GM23338 (cell line): ENCODE measurements around the gene C22orf42. TPM values are rescaled to one million over a fixed set of nuclear protein-coding genes. Genes with fewer than 3 reads are reported as not detected.

Experiments used
- ATAC-seq: fragments of 200-7000 bp; cut with Tn5 transposase; 3 replicates; pipeline ENCODE4 v1.9.1; 2020
- DNase-seq: peaks from one replicate; pipeline ENCODE4 v3.0.0-alpha.2; 2015; ENCODE audit warnings: low spot score
- H2AFZ ChIP-seq: fragments of 200-600 bp; sonication (generic); 2 replicates; pipeline ENCODE4 v1.8.0; 2016; ENCODE audit warnings: antibody characterized with exemption, mild to moderate bottlenecking, moderate library complexity
- H3F3A ChIP-seq: fragments of 200-600 bp; sonication (generic); replicated peaks from 2 replicates; pipeline ENCODE4 v1.8.0; 2017; ENCODE audit warnings: antibody characterized with exemption, mixed run types, low read depth
- H3K27ac ChIP-seq: fragments of 200-600 bp; sonication (generic); 2 replicates; pipeline ENCODE4 v1.6.1; 2016; ENCODE audit warnings: low read depth
- H3K27me3 ChIP-seq: fragments of 200-600 bp; sonication (generic); 2 replicates; pipeline ENCODE4 v1.8.0; 2016; ENCODE audit warnings: mild to moderate bottlenecking, mixed run types, moderate library complexity; ENCODE audit not compliant: insufficient read depth
- H3K36me3 ChIP-seq: fragments of 200-600 bp; sonication (generic); 2 replicates; pipeline ENCODE4 v1.8.0; 2016; ENCODE audit warnings: mild to moderate bottlenecking; ENCODE audit not compliant: insufficient read depth
- H3K4me1 ChIP-seq: fragments of 200-600 bp; sonication (generic); 2 replicates; pipeline ENCODE4 v1.8.0; 2016; ENCODE audit warnings: mild to moderate bottlenecking, moderate library complexity; ENCODE audit not compliant: insufficient read depth
- H3K4me2 ChIP-seq: fragments of 200-600 bp; sonication (generic); 2 replicates; pipeline ENCODE4 v1.7.1; 2017; ENCODE audit warnings: mixed run types
- H3K4me3 ChIP-seq: fragments of 200-600 bp; sonication (generic); 2 replicates; pipeline ENCODE4 v1.6.1; 2016; ENCODE audit warnings: mixed run types
- H3K79me2 ChIP-seq: fragments of 200-600 bp; sonication (generic); replicated peaks from 2 replicates; pipeline ENCODE4 v1.8.0; 2017; ENCODE audit warnings: mild to moderate bottlenecking; ENCODE audit not compliant: insufficient read depth
- H3K9me2 ChIP-seq: fragments of 200-600 bp; sonication (generic); 2 replicates; pipeline ENCODE4 v1.8.0; 2017; ENCODE audit not compliant: insufficient read depth
- H4K20me1 ChIP-seq: fragments of 200-600 bp; sonication (generic); replicated peaks from 2 replicates; pipeline ENCODE4 v1.8.0; 2017; ENCODE audit warnings: mild to moderate bottlenecking; ENCODE audit not compliant: insufficient read depth
- H3K27ac Mint-ChIP-seq: 2 replicates; pipeline ENCODE4 v1.8.0; 2020; ENCODE audit warnings: inconsistent platforms, mild to moderate bottlenecking, moderate library complexity, mixed read lengths
- H3K27me3 Mint-ChIP-seq: 3 replicates; pipeline ENCODE4 v1.8.0; 2022; ENCODE audit warnings: low read depth, mild to moderate bottlenecking, moderate library complexity, mixed read lengths, inconsistent platforms; ENCODE audit not compliant: insufficient read depth, poor library complexity
- H3K36me3 Mint-ChIP-seq: 3 replicates; pipeline ENCODE4 v1.8.0; 2021; ENCODE audit warnings: low read depth, mild to moderate bottlenecking, inconsistent platforms, moderate library complexity, mixed read lengths
- H3K4me1 Mint-ChIP-seq: 3 replicates; pipeline ENCODE4 v1.8.0; 2020; ENCODE audit warnings: mild to moderate bottlenecking, inconsistent platforms, mixed read lengths
- H3K4me3 Mint-ChIP-seq: 3 replicates; pipeline ENCODE4 v1.8.0; 2021; ENCODE audit warnings: moderate library complexity, mild to moderate bottlenecking, inconsistent platforms, mixed read lengths
- H3K9me3 Mint-ChIP-seq: 3 replicates; pipeline ENCODE4 v1.8.0; 2020; ENCODE audit warnings: moderate library complexity, mild to moderate bottlenecking, inconsistent platforms, mixed read lengths
- CREB1 ChIP-seq: fragments of 250-450 bp; sonication (Bioruptor Pico); IDR thresholded peaks from 2 replicates; pipeline ENCODE4 v1.5.0; 2020; ENCODE audit warnings: low read depth, mild to moderate bottlenecking, moderate library complexity
- CTCF ChIP-seq, 2 experiments: fragments of 200-600 bp in 1 of 2; sonication (generic) in 1 of 2; conservative IDR thresholded peaks; 2 replicates each; pipeline versions ENCODE4 v1.5.1 to v1.6.1; 2016 to 2017; ENCODE audit warnings: antibody characterized with exemption in 2 of 2, low read depth in 2 of 2, mild to moderate bottlenecking in 2 of 2, moderate library complexity in 1 of 2
- ETS1 ChIP-seq: IDR thresholded peaks from 2 replicates; pipeline ENCODE4 v1.6.1; 2016; ENCODE audit warnings: antibody characterized with exemption
- EZH2 ChIP-seq: fragments of 200-600 bp; sonication (generic); IDR thresholded peaks from one replicate; pipeline ENCODE4 v1.8.0; 2017; ENCODE audit warnings: antibody characterized with exemption, mild to moderate bottlenecking, low read depth; ENCODE audit not compliant: unreplicated experiment
- EZH2phosphoT487 ChIP-seq: fragments of 200-600 bp; sonication (generic); IDR thresholded peaks from one replicate; pipeline ENCODE4 v1.8.1; 2018; ENCODE audit warnings: antibody characterized with exemption; ENCODE audit not compliant: unreplicated experiment
- JUNB ChIP-seq: IDR thresholded peaks from one replicate; pipeline ENCODE4 v1.6.1; 2016; ENCODE audit warnings: antibody characterized with exemption; ENCODE audit not compliant: unreplicated experiment
- NANOG ChIP-seq: IDR thresholded peaks from 2 replicates; pipeline ENCODE4 v1.6.1; 2016; ENCODE audit warnings: antibody characterized with exemption, borderline replicate concordance
- POLR2AphosphoS5 ChIP-seq: IDR thresholded peaks from 2 replicates; pipeline ENCODE4 v1.6.1; 2016; ENCODE audit warnings: antibody characterized with exemption, low read depth
- REST ChIP-seq: IDR thresholded peaks from one replicate; pipeline ENCODE4 v1.6.1; 2018; ENCODE audit warnings: antibody characterized with exemption; ENCODE audit not compliant: unreplicated experiment
- STAT1 ChIP-seq: IDR thresholded peaks from one replicate; pipeline ENCODE4 v1.6.1; 2016; ENCODE audit warnings: antibody characterized with exemption; ENCODE audit not compliant: unreplicated experiment
- ZNF114 ChIP-seq: fragments of 250-450 bp; sonication (Bioruptor Pico); IDR thresholded peaks from 2 replicates; pipeline ENCODE4 v1.5.0; 2020; ENCODE audit warnings: mild to moderate bottlenecking, moderate library complexity
- ZNF331 ChIP-seq: fragments of 250-450 bp; sonication (Bioruptor Pico); IDR thresholded peaks from 2 replicates; pipeline ENCODE4 v1.5.0; 2020; ENCODE audit warnings: low read depth, mild to moderate bottlenecking, moderate library complexity
- ZNF462 ChIP-seq: fragments of 250-450 bp; sonication (Bioruptor Pico); IDR thresholded peaks from 2 replicates; pipeline ENCODE4 v1.5.0; 2020; ENCODE audit warnings: mild to moderate bottlenecking, moderate library complexity
- polyA plus RNA-seq: library from polyadenylated mRNA; unstranded; fragments of >200 nt; fragmentation: Nextera tagmentation; extraction: Ambion mirVana; gene quantifications from 2 replicates; pipeline ENCODE4 v1.2.1, GENCODE V29; 2016
- total RNA-seq: library from RNA; depleted of rRNA; stranded (reverse); fragments of >200 nt; shearing (Covaris generic); gene quantifications from 2 replicates; pipeline ENCODE4 v1.2.3, GENCODE V29; 2014

C22orf42 gene
- total and polyA plus RNA-seq, 2 experiments from 2014 or later = 0.76 to 1.2 TPM

DNA sequence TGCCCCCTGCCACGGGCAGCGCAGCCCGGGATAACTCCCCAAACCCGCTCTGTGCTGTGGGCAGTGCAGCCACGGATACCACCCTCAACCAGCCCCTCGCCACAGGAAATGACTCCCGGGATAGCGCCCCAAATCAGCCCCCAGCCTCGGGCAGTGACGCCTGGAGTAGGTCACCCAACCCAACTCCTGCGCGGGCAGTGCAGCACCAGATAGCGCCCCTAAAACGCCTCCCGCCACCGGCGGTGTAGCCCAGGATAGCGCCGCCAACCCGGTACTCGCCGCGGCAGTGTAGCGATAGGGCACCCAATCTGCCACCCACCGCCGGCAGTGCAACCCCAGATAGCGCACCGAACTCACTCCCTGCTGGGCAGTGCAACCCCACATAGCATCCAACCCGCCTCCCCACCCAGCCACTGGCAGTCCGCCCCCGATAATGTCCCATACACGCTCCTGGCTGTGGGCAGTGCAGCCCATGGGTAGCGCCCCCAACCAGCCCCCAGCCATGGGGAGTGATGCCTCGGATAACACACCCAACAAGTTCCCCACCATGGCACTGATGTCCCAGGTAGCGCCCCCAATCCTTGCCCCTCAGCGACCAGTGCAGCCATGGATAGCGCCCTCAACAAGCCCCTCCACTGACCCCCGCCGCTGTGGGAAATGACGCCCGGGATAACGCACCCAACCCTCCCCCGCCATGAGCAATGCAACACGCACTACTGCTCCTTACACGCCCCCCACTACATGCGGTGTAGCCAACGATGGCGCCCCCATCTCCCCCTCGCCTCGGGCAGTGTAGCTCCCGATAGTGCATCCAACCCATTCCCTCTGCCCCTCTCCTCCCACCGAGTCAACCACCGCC is 44.3 kb upstream of the C22orf42 start:
- H2AFZ ChIP-seq = no peak overlapping the region
- Mint-ChIP-seq H3K27me3 (peaks cover 61% of the 10 kb centered on the region), H3K4me1 (peaks cover 57% of the 10 kb centered on the region), H3K9me3 (peaks cover 6% of the 10 kb centered on the region; the same call in 2 of the 3 replicates), H3K4me3 (peak overlapping the region; percentile 73), H3K36me3 (peaks cover 12% of the 10 kb centered on the region), H3K27ac (no peak overlapping the region)
- DNase-seq = peak; percentile 39
- peak; percentile 3 for ATAC-seq
- peaks cover 57% of the 10 kb centered on the region for H3K27me3 ChIP-seq
- peak overlapping the region; percentile 76 for H3K4me2 ChIP-seq
- no peaks in the 10 kb centered on the region for H3F3A ChIP-seq
- no peak overlapping the region for H3K27ac ChIP-seq
- H3K4me3 ChIP-seq = peak overlapping the region; percentile 56
- H4K20me1 ChIP-seq = no peaks in the 10 kb centered on the region
- H3K79me2 ChIP-seq = no peaks in the 10 kb centered on the region
- H3K36me3 ChIP-seq = no peaks in the 10 kb centered on the region
- no peak for TF ChIP-seq STAT1
- no peak for TF ChIP-seq ETS1
- no peak for TF ChIP-seq ZNF462 (CRISPR knock-in tag)
- no peak; the same call in 1 of the 2 replicates for TF ChIP-seq POLR2AphosphoS5
- TF ChIP-seq ZNF331 (CRISPR knock-in tag) = no peak
- no peak for TF ChIP-seq JUNB
- no peak for TF ChIP-seq CTCF (conservative IDR thresholded peaks at IDR 0.05; ENCODE audit: low read depth in 2 of 2)
- no peak for TF ChIP-seq CREB1 (CRISPR knock-in tag)
- no peak for TF ChIP-seq EZH2phosphoT487
- TF ChIP-seq REST = no peak
- TF ChIP-seq EZH2 = no peak
- TF ChIP-seq ZNF114 (CRISPR knock-in tag) = no peak
- TF ChIP-seq NANOG = no peak
- peaks cover 14% of the 10 kb centered on the region; the same call in 1 of the 2 replicates for H3K4me1 ChIP-seq
- no peaks in the 10 kb centered on the region for H3K9me2 ChIP-seq
